Spleen (tissue), 11 donors: Measurements from ENCODE around the gene RYK. TPM values are rescaled to one million over a fixed set of nuclear protein-coding genes. Genes with fewer than 3 reads are reported as not detected.

Experiments used
- DNase-seq: peaks from one replicate; pipeline ENCODE4 v3.0.0-alpha.2; 2020
- H3K27ac ChIP-seq, 8 donors: fragments of 200-600 bp; sonication (generic) in 7 of 8; 1 replicate in 4 of 8; 2 replicates in 4 of 8; pipeline versions ENCODE4 v1.5.0 to v1.8.0; 2016 to 2021; ENCODE audit warnings: inconsistent platforms in 4 of 8, mild to moderate bottlenecking in 4 of 8, moderate library complexity in 1 of 8
- H3K27me3 ChIP-seq, 7 donors: fragments of 200-600 bp; sonication (generic) in 6 of 7; replicated peaks in 1 of 7; 1 replicate in 4 of 7; 2 replicates in 3 of 7; pipeline versions ENCODE4 v1.5.0 to v1.8.0; 2016 to 2021; ENCODE audit warnings: inconsistent platforms in 3 of 7, mild to moderate bottlenecking in 1 of 7
- H3K36me3 ChIP-seq, 6 donors: fragments of 200-600 bp; sonication (generic) in 5 of 6; 1 replicate in 4 of 6; 2 replicates in 2 of 6; pipeline versions ENCODE4 v1.5.0 to v1.8.0; 2016 to 2021; ENCODE audit warnings: inconsistent platforms in 2 of 6
- H3K4me1 ChIP-seq, 6 donors: fragments of 200-600 bp; sonication (generic) in 5 of 6; 1 replicate in 3 of 6; 2 replicates in 3 of 6; pipeline versions ENCODE4 v1.5.0 to v1.8.0; 2016 to 2021; ENCODE audit warnings: inconsistent platforms in 3 of 6
- H3K4me3 ChIP-seq, 8 donors: fragments of 200-600 bp; sonication (generic) in 7 of 8; 1 replicate in 4 of 8; 2 replicates in 4 of 8; pipeline versions ENCODE4 v1.5.0 to v1.8.0; 2016 to 2021; ENCODE audit warnings: inconsistent platforms in 4 of 8, mild to moderate bottlenecking in 4 of 8, moderate library complexity in 2 of 8
- H3K9me3 ChIP-seq, 8 donors: fragments of 200-600 bp; sonication (generic) in 7 of 8; 1 replicate in 4 of 8; 2 replicates in 4 of 8; pipeline versions ENCODE4 v1.5.0 to v1.8.0; 2016 to 2021; ENCODE audit warnings: inconsistent platforms in 4 of 8
- POLR2A ChIP-seq, 3 donors: fragments of 450-650 bp; IDR thresholded peaks; one replicate each; pipeline ENCODE4 v1.5.1; 2017; ENCODE audit warnings: antibody characterized with exemption in 3 of 3, mild to moderate bottlenecking in 1 of 3
- POLR2AphosphoS5 ChIP-seq, 3 donors: sonication (generic); formaldehyde crosslinking; IDR thresholded peaks; one replicate each; pipeline ENCODE4 v1.5.1; 2017; ENCODE audit warnings: antibody characterized with exemption in 3 of 3
- WGBS, 5 donors: extraction: QIAGEN DNeasy Blood & Tissue Kit in 3 of 5; methylation state at CpG; one replicate each; pipeline versions ENCODE4 v1.1.5 to v1.1.7; 2013 to 2018; 5-methylcytosine and 5-hydroxymethylcytosine counted together
- intact Hi-C: fragments of 100-400 bp; cut with DNase I; formaldehyde crosslinking; loops from one replicate; pipeline ENCODE4 v1.15.0; 2023; ENCODE audit warnings: low total_unique reads
- polyA plus RNA-seq, 3 donors: library from polyadenylated mRNA; stranded (reverse); fragments of 200-250 nt; gene quantifications; one replicate each; pipeline ENCODE4 v1.2.1, GENCODE V29; 2013
- total RNA-seq, 7 donors: library from RNA; depleted of rRNA in 3 of 7; stranded (reverse); fragments of >200 nt in 3 of 7; fragmentation: NEBNext Ultra II Directional in 4 of 7; extraction: Animal tissue kit (Norgen Biotek cat#: 25700) in 4 of 7; gene quantifications; one replicate each; pipeline versions ENCODE4 v1.1.0 to v1.2.1, GENCODE V29; 2016 to 2021
- TF ChIP-seq, protein P1 (sequence below), 11 experiments: fragments of 200-600 bp in 7 of 11; fragments of 450-650 bp in 4 of 11; sonication (generic) in 4 of 11; IDR thresholded peaks in 8 of 11; conservative IDR thresholded peaks in 3 of 11; 1 replicate in 7 of 11; 2 replicates in 4 of 11; pipeline versions ENCODE4 v1.4.0 to v1.8.0; 2016 to 2021; ENCODE audit warnings: antibody characterized with exemption in 11 of 11, inconsistent platforms in 4 of 11, mild to moderate bottlenecking in 1 of 11
- donor health status: healthy with polysubstance abuse.
- donor health status: DM: no; HTN: no; CAD: no; lungs with moderate emphysema.
- donor health status: DM: no; HTN: no; CAD: no.
- donor health status: Bipolar disorder and iron deficiency.
- donor health status: healthy.
- donor health status: DM: no; HTN: no; CAD: no.
- donor health status: DM: yes; HTN: yes; CAD: no.

The RYK gene
- total and polyA plus RNA-seq, 10 donors, result 18.9 to 108 (median 50.9) TPM

DNA sequence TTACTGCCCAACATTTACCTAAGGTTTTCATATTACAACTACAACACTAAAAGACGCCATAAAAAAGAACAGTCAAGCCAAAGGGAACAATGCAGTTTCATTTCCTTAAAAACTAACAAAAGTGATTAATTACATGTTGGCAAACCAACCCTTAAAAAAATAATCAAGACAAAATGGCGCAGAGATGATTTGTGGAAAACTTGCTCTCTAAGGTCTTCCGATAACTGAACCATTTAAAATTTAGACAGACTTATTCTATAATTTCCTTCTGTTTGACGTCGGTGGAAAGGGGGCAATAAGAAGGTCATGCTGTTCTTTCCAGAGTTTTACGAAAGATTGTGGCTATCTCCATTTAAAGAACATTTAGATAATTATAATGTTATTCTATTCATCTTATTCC lies 87.6 kb downstream of the RYK start:
- Histone ChIP-seq H3K4me1 (no peaks in the 10 kb centered on the region), H3K4me3 (no peak overlapping the region), H3K27ac (no peak overlapping the region), H3K9me3 (no peaks in the 10 kb centered on the region), H3K27me3 (no peaks in the 10 kb centered on the region), H3K36me3 (peaks cover 0 to 86% (median 28%) of the 10 kb centered on the region in 6 donors)
- no peak for DNase-seq
- intact Hi-C loops, result no loop called here
- WGBS, 5 donors, result 76 to 86% (median 82%) methylated on average over 6 of the region's 6 CpGs
- TF ChIP-seq POLR2A (IDR thresholded peaks at IDR 0.05) (no peak), POLR2AphosphoS5 (IDR thresholded peaks at IDR 0.05) (no peak)
- TF ChIP-seq, protein P1, sequence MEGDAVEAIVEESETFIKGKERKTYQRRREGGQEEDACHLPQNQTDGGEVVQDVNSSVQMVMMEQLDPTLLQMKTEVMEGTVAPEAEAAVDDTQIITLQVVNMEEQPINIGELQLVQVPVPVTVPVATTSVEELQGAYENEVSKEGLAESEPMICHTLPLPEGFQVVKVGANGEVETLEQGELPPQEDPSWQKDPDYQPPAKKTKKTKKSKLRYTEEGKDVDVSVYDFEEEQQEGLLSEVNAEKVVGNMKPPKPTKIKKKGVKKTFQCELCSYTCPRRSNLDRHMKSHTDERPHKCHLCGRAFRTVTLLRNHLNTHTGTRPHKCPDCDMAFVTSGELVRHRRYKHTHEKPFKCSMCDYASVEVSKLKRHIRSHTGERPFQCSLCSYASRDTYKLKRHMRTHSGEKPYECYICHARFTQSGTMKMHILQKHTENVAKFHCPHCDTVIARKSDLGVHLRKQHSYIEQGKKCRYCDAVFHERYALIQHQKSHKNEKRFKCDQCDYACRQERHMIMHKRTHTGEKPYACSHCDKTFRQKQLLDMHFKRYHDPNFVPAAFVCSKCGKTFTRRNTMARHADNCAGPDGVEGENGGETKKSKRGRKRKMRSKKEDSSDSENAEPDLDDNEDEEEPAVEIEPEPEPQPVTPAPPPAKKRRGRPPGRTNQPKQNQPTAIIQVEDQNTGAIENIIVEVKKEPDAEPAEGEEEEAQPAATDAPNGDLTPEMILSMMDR (IDR thresholded peaks at IDR 0.05 in 8 of 11, conservative IDR thresholded peaks at IDR 0.05 in 3 of 11), result no peak

DNA sequence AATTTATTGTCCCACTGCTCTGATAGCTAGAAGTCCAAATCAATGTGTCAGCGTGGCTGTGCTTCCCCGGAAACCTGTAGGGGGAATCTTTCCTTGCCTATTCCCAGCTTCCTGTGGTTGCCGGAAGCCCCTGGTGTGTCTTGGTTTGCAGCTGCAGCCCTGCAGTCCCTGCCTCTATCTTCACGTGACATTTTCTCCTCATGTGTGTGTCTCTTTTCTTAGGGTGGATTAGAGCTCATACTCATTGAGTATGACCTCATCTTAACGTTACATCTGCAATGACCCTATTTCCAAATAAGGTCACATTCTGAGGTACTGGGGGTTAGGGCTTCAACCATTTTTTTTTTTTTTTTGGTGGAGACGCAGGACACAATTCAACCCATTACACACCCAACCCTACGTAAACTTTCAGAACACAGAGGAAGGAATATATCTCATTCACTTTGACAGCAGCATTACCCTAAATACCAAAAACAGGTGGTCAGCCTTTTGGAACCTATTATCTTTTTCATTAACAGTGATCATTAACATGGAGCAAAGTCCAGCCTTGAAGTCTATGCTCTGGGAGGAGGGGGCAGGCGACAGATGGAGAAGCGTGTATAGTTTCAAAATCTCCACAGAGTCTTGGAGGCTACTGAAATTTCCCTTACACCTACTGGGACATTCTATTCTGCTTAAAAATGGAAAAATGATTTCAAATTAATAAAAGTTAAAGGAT lies 88.6 kb downstream of the RYK start:
- TF ChIP-seq, protein P1 (IDR thresholded peaks at IDR 0.05 in 8 of 11, conservative IDR thresholded peaks at IDR 0.05 in 3 of 11), result no peak
- no peak for TF ChIP-seq POLR2A (IDR thresholded peaks at IDR 0.05)
- no peak for TF ChIP-seq POLR2AphosphoS5 (IDR thresholded peaks at IDR 0.05)
- WGBS, 5 donors, result 92 to 97% (median 93%) methylated on average over 9 of the region's 9 CpGs
- Histone ChIP-seq H3K27ac (no peak overlapping the region), H3K36me3 (peaks cover 0 to 86% (median 37%) of the 10 kb centered on the region in 6 donors), H3K27me3 (no peaks in the 10 kb centered on the region), H3K4me3 (no peak overlapping the region), H3K4me1 (no peaks in the 10 kb centered on the region), H3K9me3 (no peaks in the 10 kb centered on the region)
- no peak for DNase-seq
- intact Hi-C loops, result no loop called here

DNA sequence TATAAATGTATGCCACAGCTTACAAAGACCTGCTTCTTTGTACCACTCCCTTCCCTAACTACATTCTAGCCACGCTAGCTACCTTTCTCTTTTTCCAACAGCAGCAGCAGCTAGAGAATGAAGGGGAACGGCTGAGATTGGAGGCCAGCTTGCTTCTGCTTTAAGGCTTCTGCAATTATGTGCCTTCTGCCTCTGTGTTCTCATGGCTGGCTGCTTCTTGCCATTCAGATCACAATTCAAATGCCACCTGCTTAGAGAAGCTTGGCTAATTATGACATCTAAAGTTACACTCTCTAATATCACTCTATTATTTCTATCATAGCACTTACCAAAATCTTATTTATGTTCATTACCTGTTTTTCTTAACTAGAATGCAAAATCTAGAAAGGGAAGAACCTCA lies 95.2 kb downstream of the RYK start:
- Histone ChIP-seq H3K4me3 (no peak overlapping the region), H3K36me3 (peaks cover 0 to 94% (median 57%) of the 10 kb centered on the region in 6 donors), H3K9me3 (no peaks in the 10 kb centered on the region), H3K27ac (no peak overlapping the region), H3K4me1 (peaks cover 0 to 3% (median 0%) of the 10 kb centered on the region in 6 donors), H3K27me3 (no peaks in the 10 kb centered on the region)
- WGBS, 5 donors, result 45 to 97% (median 68%) methylated on average over 2 of the region's 2 CpGs
- intact Hi-C loops, result no loop called here
- no peak for DNase-seq
- TF ChIP-seq POLR2A (IDR thresholded peaks at IDR 0.05) (no peak), POLR2AphosphoS5 (IDR thresholded peaks at IDR 0.05) (no peak)
- TF ChIP-seq, protein P1 (IDR thresholded peaks at IDR 0.05 in 8 of 11, conservative IDR thresholded peaks at IDR 0.05 in 3 of 11), result no peak

DNA sequence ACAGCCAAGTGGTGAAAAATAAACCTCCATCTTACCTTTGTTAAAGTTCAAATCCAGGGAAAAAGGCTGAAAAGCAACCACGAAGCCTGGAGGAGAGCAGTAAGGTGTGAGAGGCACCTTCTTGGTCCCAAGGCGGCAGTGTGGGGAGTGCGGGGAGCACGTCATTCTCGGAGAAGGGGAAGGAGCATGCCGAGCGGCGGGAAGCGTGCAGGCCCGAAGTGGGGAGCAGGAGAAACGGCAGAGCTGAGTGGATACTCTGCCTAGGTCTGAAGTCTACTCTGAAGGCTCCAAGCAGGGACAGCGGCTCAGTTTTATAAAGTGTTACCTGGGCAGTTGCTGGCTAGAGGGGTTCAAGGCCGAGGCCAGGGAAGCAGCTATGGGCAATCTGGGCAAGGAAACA lies 96.9 kb downstream of the RYK start:
- no peak overlapping the region for H3K27ac ChIP-seq
- H3K4me1 ChIP-seq, result peaks cover 0 to 8% (median 0%) of the 10 kb centered on the region in 6 donors
- WGBS, 5 donors, result 95 to 97% (median 97%) methylated on average over 13 of the region's 13 CpGs
- TF ChIP-seq POLR2A (IDR thresholded peaks at IDR 0.05), result no peak
- TF ChIP-seq, protein P1 (IDR thresholded peaks at IDR 0.05 in 8 of 11, conservative IDR thresholded peaks at IDR 0.05 in 3 of 11), result no peak
- no peak for TF ChIP-seq POLR2AphosphoS5 (IDR thresholded peaks at IDR 0.05)
- DNase-seq, result no peak
- H3K9me3 ChIP-seq, result no peaks in the 10 kb centered on the region
- intact Hi-C loops, result no loop called here
- H3K27me3 ChIP-seq, result no peaks in the 10 kb centered on the region
- H3K36me3 ChIP-seq, result peaks cover 0 to 78% (median 41%) of the 10 kb centered on the region in 6 donors
- H3K4me3 ChIP-seq, result no peak overlapping the region
